Adrenal gland (tissue), 5 donors: Measurements from ENCODE around the gene KDM2B.
A peak's percentile ranks its signal among the peaks of the same experiment; 100 is the strongest.

Experiments
- CTCF ChIP-seq, 6 experiments: fragments of 450-650 bp in 4 of 6; fragments of 200-600 bp in 2 of 6; sonication (generic) in 1 of 6; IDR thresholded peaks; 1 replicate in 5 of 6; 2 replicates in 1 of 6; pipeline versions ENCODE4 v1.5.1 to v1.8.0; 2016 to 2021; ENCODE audit warnings: antibody characterized with exemption in 6 of 6, mild to moderate bottlenecking in 2 of 6, moderate library complexity in 1 of 6
- POLR2A ChIP-seq, 2 donors: fragments of 450-650 bp; IDR thresholded peaks; one replicate each; pipeline ENCODE4 v1.6.1; 2017; ENCODE audit warnings: antibody characterized with exemption in 2 of 2, mild to moderate bottlenecking in 2 of 2, moderate library complexity in 1 of 2
- donor health status: DM: no; HTN: no; CAD: no.

- TF ChIP-seq CTCF (IDR thresholded peaks at IDR 0.05) (peak in 2 of 6 experiments; percentile 27 to 38), POLR2A (IDR thresholded peaks at IDR 0.05) (peak; percentile 64 to 79)
These were observed 45.4 kb upstream of the KDM2B start, which contains the start of gene ORAI1 for GRCh38 chr12:121626087-121626852.
